Fibroblast of villous mesenchyme (primary cell): Measurements from ENCODE around the gene SNAPC2. TPM values are rescaled to one million over a fixed set of nuclear protein-coding genes. Genes with fewer than 3 reads are reported as not detected.

Source experiments
- DNase-seq: peaks from one replicate; pipeline ENCODE4 v3.0.0-alpha.2; 2010; ENCODE audit warnings: low read depth
- H3K4me3 ChIP-seq: 2 replicates; pipeline ENCODE4 v1.5.1; 2011; ENCODE audit warnings: low read depth, mild to moderate bottlenecking, low read length
- total RNA-seq: library from RNA; depleted of rRNA; stranded (reverse); fragments of >200 nt; gene quantifications from 2 replicates; pipeline ENCODE4 v1.2.3, GENCODE V29; 2012
- TF ChIP-seq, protein P1 (sequence below): IDR thresholded peaks from 2 replicates; pipeline ENCODE4 v1.5.1; 2012; ENCODE audit warnings: low read depth, mild to moderate bottlenecking, low read length; ENCODE audit not compliant: insufficient read depth

The SNAPC2 gene
- total RNA-seq, 1 donor: 17.7 TPM

DNA sequence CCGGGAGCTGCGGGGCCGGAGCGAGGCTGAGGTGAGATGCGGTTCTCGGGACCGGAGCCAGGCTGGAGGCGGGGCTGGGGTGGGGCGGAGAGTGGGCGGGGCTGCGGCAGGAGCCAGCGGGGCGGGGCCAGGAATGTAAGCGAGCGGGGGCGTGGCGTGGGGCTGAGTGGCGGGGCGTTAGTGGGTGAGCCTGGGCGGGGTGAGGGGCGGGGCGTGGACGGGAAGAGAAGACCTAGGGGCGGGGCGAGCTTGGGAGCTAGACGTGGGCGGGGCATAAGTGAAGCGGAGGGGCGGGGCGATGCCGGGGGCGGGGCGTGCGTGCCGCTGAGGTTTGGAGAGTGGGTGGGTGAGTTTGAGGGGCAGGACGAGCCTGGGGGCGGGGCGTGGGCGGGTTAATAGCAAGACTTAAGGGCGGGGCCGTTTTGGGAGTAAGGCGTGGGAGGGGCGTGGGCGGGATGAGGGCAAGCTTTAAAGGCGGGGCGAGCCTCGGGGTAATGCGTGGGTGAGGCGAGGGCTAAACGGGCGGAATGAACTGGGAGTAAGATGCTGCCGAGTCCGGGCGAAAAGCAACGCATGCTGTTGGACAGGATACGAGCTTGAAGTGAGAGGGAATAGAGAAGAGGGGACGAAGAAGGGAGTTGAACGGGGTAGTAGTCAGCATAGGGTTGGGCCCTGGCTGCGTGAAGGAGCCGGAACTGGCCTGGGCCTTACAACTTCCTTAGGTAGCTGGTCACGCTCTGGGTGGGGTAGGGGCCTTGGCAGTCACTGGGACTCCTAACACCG lies 572 bp downstream of the SNAPC2 start:
- peak; percentile 99 for DNase-seq
- TF ChIP-seq, protein P1, sequence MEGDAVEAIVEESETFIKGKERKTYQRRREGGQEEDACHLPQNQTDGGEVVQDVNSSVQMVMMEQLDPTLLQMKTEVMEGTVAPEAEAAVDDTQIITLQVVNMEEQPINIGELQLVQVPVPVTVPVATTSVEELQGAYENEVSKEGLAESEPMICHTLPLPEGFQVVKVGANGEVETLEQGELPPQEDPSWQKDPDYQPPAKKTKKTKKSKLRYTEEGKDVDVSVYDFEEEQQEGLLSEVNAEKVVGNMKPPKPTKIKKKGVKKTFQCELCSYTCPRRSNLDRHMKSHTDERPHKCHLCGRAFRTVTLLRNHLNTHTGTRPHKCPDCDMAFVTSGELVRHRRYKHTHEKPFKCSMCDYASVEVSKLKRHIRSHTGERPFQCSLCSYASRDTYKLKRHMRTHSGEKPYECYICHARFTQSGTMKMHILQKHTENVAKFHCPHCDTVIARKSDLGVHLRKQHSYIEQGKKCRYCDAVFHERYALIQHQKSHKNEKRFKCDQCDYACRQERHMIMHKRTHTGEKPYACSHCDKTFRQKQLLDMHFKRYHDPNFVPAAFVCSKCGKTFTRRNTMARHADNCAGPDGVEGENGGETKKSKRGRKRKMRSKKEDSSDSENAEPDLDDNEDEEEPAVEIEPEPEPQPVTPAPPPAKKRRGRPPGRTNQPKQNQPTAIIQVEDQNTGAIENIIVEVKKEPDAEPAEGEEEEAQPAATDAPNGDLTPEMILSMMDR: no peak
- peak overlapping the region; percentile 75 for H3K4me3 ChIP-seq

DNA sequence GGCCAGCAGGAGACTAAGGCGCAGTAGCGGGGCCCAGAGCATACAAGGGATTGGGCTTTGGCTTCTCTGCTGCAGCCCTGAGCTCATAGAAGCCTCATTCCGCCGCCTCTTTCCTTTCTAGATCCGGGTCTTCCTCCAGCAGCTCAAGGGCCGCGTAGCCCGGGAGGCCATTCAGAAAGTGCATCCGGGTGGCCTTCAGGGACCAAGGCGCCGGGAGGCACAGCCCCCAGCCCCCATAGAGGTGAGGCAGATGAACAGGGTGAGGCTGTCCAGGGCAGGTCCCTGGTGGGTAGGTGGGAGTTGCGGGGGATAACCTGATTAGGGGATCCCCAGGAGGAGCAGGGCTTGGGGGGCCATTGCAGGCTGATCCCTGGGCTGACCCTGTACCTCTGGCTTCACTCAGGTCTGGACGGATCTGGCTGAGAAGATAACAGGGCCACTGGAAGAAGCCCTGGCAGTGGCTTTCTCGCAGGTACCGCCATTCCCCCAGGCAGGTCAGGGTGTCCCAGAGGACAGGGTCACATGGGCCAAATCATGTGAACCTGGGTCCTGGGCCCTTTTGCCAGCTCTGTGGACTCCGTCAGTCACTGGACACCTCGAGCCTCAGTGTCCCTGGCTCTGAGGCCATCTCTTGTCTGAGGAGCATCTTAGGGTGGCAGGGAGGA lies 1.3 kb downstream of the SNAPC2 start:
- peak overlapping the region; percentile 66 for H3K4me3 ChIP-seq
- TF ChIP-seq, protein P1: no peak
- DNase-seq: no peak

DNA sequence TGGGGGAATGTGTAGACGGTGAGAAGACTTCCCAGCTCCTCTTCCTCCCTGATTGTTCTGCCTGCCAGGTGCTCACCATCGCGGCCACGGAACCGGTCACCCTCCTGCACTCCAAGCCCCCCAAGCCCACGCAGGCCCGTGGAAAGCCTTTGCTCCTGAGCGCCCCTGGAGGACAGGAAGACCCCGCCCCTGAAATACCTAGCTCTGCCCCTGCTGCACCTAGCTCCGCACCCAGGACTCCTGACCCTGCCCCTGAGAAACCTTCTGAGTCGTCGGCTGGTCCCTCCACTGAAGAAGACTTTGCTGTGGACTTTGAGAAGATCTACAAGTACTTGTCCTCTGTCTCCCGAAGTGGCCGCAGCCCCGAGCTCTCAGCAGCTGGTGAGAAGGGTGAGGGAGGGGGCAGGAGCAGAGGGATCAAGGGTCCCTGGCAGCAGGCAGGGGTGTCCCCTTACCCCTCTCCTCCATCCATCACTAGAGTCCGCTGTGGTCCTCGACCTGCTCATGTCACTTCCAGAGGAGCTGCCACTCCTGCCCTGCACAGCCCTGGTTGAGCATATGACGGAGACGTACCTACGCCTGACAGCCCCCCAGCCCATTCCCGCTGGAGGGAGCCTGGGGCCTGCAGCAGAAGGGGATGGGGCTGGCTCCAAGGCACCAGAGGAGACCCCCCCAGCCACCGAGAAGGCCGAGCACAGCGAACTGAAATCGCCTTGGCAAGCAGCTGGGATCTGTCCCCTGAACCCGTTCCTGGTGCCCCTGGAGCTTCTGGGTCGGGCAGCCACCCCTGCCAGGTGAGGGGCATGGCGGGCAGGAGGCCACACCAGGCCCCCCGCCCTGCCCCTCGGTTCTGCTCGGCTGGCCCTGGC lies 2.1 kb downstream of the SNAPC2 start:
- DNase-seq: no peak
- H3K4me3 ChIP-seq: no peak overlapping the region
- TF ChIP-seq, protein P1: no peak

DNA sequence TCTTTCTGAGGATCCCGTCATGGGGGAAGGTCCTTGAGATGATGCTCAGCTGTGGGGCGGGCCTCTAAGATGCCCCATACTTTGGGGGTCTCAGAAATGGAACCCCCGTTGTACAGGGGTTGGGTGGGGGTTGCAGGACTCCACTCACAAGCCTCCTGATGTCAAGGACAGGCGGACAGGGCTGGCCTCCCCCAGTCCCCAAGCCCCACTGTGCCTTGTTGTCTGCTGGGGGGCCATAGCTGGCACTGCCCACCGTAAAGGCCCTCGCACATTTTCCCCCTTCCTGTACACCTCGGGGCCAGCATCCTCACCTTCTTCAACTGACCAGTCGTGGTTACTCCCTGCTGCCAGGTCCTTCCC lies 2.7 kb downstream of the SNAPC2 start:
- no peak for DNase-seq
- TF ChIP-seq, protein P1: no peak
- H3K4me3 ChIP-seq: no peak overlapping the region

DNA sequence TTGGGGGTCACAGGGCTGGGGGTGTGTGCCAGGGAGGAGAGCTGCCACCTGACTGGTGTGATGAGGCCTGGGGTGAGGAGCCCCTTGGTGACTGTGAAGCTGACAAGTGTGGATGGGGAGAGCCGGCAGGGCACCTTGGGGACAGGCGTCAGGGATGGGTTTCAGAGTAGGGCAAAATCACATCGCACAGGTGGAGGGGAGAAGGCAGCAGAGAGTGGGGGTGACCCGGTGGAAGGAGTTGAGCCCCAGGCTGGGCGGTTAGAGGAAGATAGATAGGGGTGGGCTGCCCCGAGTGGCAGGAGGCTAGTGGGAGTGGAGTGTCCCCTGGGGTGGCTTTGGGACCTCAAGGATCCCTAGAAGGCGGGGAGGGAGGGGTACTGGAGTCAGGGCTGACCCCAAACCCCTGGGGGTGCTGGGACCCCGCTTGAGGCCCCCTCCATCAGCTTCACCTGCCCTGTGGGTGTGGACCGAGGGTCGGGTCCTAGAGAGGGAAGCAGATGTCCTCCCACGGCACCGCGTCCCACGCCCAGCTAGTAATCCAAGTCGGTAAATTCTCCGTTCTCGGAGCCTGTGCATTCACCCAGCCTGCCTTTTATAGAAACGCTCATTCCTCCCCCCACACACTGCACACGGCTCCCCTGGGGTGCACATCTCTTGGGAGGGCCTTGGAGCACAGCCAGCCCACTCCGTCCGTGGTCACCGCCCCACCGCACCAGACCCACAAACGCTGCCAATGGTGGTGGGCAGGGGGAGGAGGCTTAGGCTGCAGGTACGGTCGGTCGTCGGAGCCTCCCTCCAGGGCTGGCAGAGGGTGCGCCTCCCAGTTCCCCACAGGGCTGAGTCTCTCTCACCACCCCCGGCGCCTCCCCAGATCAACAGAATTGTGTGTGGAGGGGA lies 3.4 kb downstream of the SNAPC2 start:
- no peak overlapping the region for H3K4me3 ChIP-seq
- TF ChIP-seq, protein P1: no peak
- no peak for DNase-seq

DNA sequence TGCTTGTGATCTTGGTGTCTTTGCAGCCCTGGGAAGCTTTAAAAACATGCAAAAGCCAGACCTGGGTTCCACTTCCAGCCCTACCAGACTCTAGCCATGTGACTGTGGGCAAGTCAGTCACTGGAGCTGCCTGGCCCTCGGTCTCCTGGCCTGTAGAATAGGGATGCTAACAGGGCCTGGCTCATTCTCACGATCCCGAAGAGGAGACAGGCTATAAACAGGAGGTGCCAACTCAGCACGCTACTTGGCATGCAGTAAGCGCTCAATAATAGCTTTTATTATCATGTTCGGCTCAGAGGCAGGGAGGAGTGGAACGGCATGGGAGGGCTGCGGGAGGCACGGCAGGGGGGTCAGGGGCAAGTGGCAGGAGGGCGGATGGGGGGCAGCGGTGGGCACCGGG lies 4.1 kb downstream of the SNAPC2 start:
- no peak for DNase-seq

More for the DNA sequence above, 4.1 kb downstream of the SNAPC2 start:
- H3K4me3 ChIP-seq: no peak overlapping the region
- TF ChIP-seq, protein P1: no peak
